Body of pancreas (tissue), 4 donors: ENCODE measurements around the gene SLC1A7.

Source experiments
- POLR2A ChIP-seq, 3 donors: fragments of 450-650 bp; IDR thresholded peaks; one replicate each; pipeline ENCODE4 v1.6.1; 2016; ENCODE audit warnings: antibody characterized with exemption in 3 of 3, mild to moderate bottlenecking in 2 of 3
- TF ChIP-seq, protein P1 (sequence below), 7 experiments: fragments of 450-650 bp in 4 of 7; fragments of 200-600 bp in 3 of 7; sonication (generic) in 3 of 7; IDR thresholded peaks; one replicate each; pipeline ENCODE4 v1.5.1; 2016 to 2019; ENCODE audit warnings: antibody characterized with exemption in 7 of 7

DNA sequence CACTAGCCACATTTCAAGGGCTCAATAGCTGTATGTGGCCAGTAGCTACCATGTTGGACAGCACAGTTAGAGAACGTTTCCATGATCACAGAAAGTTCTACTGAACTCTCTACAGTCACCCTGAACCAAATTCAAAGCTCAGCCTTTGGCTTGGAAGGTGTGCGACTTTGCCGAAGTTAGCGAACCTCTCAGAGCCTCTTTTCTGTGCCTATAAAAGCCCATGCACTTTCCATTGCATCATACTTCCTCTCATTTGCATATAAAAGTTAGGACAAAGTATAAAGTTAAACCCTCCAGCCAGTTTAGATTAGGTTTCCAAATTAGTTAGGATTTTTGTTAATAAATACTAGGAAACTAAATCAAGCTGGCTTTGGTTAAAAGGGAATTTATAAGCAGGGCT, 4.7 kb upstream of the SLC1A7 start:
- TF ChIP-seq, protein P1, sequence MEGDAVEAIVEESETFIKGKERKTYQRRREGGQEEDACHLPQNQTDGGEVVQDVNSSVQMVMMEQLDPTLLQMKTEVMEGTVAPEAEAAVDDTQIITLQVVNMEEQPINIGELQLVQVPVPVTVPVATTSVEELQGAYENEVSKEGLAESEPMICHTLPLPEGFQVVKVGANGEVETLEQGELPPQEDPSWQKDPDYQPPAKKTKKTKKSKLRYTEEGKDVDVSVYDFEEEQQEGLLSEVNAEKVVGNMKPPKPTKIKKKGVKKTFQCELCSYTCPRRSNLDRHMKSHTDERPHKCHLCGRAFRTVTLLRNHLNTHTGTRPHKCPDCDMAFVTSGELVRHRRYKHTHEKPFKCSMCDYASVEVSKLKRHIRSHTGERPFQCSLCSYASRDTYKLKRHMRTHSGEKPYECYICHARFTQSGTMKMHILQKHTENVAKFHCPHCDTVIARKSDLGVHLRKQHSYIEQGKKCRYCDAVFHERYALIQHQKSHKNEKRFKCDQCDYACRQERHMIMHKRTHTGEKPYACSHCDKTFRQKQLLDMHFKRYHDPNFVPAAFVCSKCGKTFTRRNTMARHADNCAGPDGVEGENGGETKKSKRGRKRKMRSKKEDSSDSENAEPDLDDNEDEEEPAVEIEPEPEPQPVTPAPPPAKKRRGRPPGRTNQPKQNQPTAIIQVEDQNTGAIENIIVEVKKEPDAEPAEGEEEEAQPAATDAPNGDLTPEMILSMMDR (IDR thresholded peaks at IDR 0.05) = no peak
- no peak for TF ChIP-seq POLR2A (IDR thresholded peaks at IDR 0.05)
